ENCODE measurements around the gene CCP110. TPM values are rescaled to one million over a fixed set of nuclear protein-coding genes. Genes with fewer than 3 reads are reported as not detected.

Gene CCP110
- total RNA-seq = 9.7 and 16.4 TPM in 2 replicates

DNA sequence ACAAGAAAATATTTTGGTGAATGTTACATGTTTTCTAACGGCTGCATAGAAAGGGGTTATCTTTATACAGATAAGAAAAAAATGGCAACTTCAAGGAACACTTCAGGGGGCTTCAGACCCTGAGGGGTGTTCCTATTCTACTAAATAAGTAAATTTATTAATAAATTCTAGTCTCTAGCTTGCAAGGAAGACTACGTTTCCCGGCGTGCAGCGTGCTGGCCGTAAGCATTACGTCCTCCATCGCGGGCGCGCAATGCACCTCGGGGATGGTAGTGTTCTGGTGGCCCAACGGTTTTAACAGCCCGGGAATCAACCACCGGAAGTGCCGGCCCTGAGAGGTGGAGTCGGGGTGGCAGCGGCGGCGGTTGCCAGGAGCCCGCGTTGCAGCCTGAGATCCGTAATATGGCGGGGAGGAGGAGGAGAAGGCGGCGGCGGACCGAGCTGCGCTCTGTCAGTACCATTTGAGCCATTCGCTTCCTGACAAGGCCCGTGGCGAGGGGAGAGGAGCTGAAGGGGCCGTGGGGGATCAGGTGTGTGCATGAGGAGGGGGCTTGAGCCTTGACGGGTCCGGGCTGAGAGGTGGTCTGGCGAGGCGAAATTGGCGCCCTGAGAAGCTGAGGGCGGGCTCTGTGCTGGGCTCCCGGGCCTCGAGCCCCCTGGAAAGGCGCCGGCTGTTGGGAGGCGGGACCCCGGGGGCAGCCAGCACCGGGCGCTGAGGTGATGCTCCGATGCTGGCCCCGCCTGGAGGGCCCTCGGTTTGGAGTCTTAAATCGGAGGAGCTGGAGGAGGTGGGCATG lies at the start of gene CCP110:
Gene CCP110, plus strand, starts transcription at position 384 of the 797 bp plus-strand sequence. CDS start 3,940 bp downstream, outside the sequence.

GRCh38 chr16:19521471-19522396 lies 2.0 kb upstream of the CCP110 start, which contains the start of gene GDE1:
GDE1 (minus strand) TSS chr16:19522098; CDS start chr16:19521964, 134 bp downstream.

GRCh38 chr16:19555186-19555937 lies 31.6 kb downstream of the CCP110 start, which contains the start of gene VPS35L:
VPS35L (plus strand) TSS chr16:19555703; CDS start chr16:19555730, 27 bp downstream.

Other genes starting within 250 kb of the CCP110 start
- not detected in 2 replicates for gene CLEC19A, start 238.2 kb upstream of the CCP110 start, total RNA-seq
- gene TMC5, start 106.1 kb upstream of the CCP110 start, total RNA-seq = not detected in 2 replicates
- 50.7 and 60.6 TPM in 2 replicates for gene GDE1, start 1.8 kb upstream of the CCP110 start, total RNA-seq
- 21.4 and 25.2 TPM in 2 replicates for gene VPS35L, start 31.8 kb downstream of the CCP110 start, total RNA-seq
- 20.8 and 25.1 TPM in 2 replicates for gene KNOP1, start 194.3 kb downstream of the CCP110 start, total RNA-seq
- 8.1 and 10.7 TPM in 2 replicates for gene IQCK, start 194.3 kb downstream of the CCP110 start, total RNA-seq